NCI-H2029 (cell line): Measurements from ENCODE around the gene HIGD1C.
"Not testable (repeated sequence)": the region's sequence is repeated elsewhere in the genome, so short reads cannot be mapped to it uniquely, and the experiment has no call there.

Source experiments
- DNase-seq: peaks from one replicate; lab custom pipeline; 2025; lab: John Stamatoyannopoulos, UW

The HIGD1C gene

DNA sequence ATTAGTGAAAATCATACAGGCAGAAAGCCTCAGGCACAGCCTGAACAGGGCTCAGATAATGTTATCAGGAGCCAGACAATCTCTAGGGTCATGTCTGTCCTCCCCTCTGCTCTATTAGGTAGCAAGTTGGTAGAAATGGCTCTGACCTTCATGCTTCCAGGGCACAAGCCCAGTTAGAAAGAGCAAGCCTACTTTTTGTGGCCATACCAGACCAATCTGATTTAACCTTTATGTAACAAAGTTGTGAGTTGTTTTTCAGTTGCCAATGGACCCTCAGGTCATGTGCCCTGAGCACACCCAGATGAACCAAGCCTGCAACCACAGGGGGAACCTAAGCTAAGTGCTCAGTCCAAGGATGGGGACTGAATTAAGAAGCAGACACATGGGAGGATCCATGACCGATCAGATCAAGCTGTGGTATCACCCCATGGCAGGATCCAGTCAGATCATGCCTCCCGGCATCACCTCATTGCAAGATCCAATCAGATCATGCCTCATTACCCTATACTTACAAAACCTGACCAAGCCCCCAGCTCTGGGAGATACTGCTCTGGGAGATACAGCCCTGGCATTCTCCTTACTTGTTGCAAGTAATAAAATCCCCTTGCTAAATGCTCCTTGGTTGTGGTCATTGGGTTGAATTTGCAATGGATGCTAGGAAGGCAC, 18.8 kb upstream of the HIGD1C start:
- no peak for DNase-seq

GRCh38 chr12:50934371-50934851, 17.9 kb upstream of the HIGD1C start:
- no peak for DNase-seq

DNA sequence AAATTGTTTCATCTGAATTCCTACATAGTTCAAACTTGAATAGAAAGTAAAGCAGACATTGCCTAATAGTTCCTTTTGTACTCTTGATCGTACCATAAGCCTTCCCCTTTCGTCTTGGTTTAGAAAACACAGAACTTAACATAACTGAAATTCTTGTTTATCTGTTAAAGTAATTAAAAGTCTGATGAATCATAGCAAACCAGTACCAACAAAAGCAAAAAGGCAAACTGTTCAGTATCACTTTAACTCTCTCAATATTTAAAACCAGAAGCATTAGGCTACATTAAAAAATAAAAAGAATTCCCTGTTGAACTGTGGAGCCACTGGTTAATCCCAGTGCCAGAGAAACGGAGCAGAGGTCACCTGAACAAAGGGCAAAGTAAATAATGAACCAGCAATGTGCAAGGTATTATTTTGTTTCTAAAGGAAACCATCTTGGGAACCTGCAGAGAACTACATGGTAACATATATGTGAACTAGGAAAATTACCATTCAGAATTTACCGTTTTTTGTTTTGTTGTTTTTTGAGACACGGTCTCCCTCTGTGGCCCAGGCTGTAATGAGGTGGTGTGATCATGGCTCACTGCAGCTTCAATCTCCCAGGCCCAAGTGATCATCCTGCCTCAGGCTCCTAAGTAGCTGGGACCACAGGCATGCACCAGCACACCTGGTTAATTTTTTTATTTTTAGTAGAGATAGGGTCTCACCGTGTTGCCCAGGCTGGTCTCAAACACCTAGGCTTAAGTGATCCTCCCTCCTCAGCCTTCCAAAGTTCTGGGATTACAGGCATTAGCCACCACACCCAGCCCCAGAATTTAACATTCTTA, 17.1 kb upstream of the HIGD1C start:
- DNase-seq: no peak

GRCh38 chr12:50936821-50937530, 15.4 kb upstream of the HIGD1C start:
- no peak for DNase-seq

DNA sequence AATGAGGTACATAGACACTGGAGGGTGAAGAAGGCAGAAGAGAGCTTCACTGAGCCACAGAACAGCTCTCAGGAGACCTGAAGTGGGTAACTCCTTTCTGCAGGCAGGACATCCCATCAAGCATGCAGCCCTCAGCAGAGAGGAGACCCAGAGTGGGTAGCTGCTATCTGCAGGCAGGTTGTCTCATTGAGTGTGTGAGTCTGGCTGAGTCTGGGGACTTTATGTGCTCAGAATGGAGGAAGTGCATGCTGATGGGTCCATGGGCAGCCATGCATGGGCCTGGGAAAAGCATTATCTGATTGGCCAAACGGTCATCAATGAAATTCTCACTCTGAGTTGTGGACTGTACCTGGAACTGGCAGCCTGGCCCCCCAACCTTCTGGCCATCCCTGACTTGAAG, 14.7 kb upstream of the HIGD1C start:
- no peak for DNase-seq

DNA sequence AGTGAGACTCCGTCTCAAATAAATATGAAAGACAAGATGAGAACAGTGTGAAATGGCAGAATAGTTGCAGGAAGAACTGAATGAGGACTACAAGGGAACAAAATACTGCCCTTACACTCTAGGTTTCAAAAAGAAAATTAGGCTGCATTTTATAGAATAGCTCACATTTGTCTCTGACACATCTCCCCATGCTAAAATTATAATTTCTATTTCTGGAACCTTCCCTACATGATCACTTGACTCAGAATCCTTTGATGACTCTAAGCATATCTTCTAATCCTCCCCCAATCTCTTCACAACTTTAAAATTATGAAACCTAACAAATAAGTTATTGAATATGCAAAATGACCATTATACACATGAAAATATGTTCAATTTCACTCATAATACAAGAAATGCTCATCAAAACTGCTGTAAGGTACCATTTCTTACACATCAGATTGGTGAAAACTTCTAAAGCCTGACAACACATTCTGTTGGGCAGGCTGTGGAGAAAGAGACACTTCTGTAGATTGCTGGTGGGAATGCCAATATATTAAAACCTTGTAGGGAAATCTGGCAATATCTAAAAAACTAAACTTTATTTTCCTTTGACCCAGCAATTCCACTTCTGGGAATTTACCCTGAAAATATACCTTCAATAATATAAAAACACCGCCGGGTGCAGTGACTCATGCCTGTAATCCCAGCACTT, 4.3 kb upstream of the HIGD1C start:
- no peak for DNase-seq

DNA sequence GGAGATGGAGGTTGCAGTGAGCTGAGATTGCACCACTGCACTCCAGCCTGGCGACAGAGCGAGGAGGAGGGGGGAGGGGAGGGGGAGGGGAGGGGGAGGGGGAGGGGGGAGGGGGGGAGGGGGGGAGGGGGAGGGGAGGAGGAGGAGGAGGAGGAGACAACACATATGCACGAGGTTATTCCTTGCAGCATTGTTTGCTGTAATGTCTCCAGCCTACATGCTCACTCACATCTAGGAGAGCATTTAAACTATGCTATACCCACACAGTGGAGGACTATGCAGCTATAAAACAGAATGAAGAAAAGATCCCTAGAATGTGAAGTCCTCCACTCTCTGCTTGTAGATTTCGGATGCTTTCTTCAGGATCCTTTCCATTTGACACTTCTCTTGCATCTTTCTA, 3.5 kb upstream of the HIGD1C start:
- DNase-seq: no peak

- peak; percentile 13 for DNase-seq
Observed at GRCh38 chr12:50949801-50950302, 2.5 kb upstream of the HIGD1C start.

- DNase-seq: no peak
Observed at GRCh38 chr12:50951112-50951511, 1.2 kb upstream of the HIGD1C start.

DNA sequence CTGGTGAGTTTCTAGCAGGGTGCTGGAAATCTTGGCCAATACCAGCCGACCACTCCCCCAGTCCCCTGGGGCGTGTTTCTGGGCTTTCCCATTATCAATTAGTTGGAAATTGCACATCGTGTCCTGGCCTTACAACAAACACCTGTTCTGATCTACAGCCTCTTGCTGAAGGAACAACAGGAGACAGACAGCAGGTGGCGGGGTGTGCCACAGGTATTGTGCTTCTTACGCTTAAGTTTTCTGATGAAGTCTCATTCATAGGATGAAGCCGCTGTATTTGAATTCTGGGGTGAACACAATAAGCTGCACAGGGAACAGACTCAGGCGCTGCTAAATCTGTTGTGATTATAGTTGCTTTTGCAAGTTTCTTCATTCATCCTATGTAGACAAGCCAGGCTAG, 703 bp downstream of the HIGD1C start:
- DNase-seq: no peak

DNA sequence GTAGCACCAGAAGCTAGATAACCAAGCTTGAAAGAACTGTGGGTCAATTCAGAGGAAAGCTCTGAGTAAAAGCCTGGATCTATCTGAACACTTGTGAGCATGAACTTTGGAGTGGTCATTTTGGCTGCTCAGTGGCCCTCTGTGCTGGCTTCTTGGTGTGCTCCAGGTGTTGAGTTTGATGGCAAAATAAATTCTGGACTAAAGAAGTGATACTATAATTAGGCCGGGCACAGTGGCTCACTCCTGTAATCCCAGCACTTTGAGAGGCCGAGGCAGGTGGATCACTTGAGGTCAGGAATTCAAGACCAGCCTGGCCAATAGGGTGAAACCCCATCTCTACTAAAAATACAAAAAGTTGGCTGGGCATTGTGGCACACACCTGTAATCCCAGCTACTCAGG, 2.4 kb downstream of the HIGD1C start:
- not testable (repeated sequence) for DNase-seq

GRCh38 chr12:50955288-50955687, 2.9 kb downstream of the HIGD1C start:
- DNase-seq: no peak

GRCh38 chr12:50955697-50956096, 3.4 kb downstream of the HIGD1C start:
- no peak for DNase-seq

GRCh38 chr12:50960130-50960529, 7.8 kb downstream of the HIGD1C start:
- DNase-seq: no peak

GRCh38 chr12:50961708-50962107, 9.4 kb downstream of the HIGD1C start:
- DNase-seq: no peak

- no peak for DNase-seq
Observed at GRCh38 chr12:50964432-50964831, 12.1 kb downstream of the HIGD1C start.

- no peak for DNase-seq
Observed at GRCh38 chr12:50971946-50972345, 19.6 kb downstream of the HIGD1C start.

DNA sequence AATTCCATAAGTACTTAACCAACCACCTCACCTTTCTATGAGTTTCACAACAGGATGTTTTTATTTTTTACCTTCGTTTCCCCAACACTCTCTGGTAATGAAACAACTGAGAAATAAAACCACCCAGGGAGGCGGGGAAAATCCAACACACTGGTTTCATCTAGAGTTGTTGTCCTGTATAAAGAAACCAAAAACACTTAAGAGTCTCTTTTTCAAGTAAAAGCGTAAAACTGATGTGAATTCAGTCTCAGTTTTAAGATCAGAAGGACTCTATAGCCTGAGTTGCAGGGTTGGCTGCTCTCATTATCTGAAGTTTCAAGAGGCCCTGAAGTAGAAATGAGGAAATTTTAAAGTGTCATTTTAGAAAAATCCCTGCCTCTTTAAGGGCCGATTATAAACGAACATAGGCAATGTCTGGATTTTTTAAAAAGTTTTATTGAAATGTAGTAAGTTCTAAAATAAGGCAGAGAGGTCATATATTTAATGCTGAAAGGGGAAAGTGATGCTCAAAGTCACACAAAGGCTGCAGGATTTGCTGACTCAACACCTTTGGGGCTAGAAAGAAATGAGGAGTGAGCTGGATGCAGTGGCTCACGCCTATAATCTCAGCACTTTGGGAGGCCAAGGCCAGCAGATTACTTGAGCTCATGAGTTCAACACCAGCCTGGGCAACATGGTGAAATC, 27.2 kb downstream of the HIGD1C start:
- DNase-seq: no peak

DNA sequence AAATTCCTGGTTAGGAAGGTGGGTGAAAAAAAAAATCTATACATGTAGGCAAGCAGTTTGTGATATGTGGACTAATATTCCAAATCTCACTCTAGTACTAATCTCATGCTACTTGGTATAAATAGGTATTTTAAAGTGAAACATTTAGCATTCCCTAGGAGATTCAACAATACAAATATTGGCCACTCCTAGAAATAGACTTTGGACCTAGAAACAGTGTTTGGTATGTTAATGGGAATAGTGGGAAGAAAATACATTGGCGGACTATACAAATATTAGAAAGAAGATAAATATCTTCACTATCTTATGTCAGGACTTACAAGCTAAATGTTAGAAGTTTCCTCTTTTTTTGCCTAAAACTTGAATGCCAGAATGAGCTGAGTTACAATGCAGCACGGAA, 28.2 kb downstream of the HIGD1C start:
- DNase-seq: no peak

- no peak for DNase-seq
Observed at GRCh38 chr12:50981319-50982239, 29.2 kb downstream of the HIGD1C start.
